ENCODE results near the gene SNX24. TPM values are rescaled to one million over a fixed set of nuclear protein-coding genes. Genes with fewer than 3 reads are reported as not detected.

The SNX24 gene
- total RNA-seq, 1 donor from 2014 or later, result 14.0 TPM

DNA sequence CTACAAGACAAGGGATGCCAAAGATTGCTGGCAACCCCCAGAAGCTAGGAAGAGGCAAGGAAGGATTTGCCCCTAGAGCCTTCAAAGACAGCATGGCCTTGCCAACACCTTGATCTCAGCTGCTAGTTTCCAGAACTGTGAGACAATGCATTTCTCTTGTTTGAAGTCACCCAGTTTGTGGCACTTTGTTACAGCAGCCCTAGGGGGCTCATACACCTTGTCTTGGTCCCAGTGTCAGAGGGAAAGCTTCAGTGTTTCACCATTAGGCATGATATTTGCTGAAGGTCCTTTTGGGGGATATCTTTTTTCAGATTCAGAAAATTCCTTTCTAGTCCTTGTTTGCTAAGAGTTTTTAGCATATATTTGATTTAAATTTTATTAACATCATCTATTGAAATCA lies 194.3 kb downstream of the SNX24 start:
- DNase-seq (ENCODE audit: missing footprints) (no peak), ATAC-seq (no peak)
- intact Hi-C loops (cut with DNase I), result loop anchor here (5.0 kb wide), 1 partner anchor 262 kb away; the partner anchor contains the start of gene SNX2

DNA sequence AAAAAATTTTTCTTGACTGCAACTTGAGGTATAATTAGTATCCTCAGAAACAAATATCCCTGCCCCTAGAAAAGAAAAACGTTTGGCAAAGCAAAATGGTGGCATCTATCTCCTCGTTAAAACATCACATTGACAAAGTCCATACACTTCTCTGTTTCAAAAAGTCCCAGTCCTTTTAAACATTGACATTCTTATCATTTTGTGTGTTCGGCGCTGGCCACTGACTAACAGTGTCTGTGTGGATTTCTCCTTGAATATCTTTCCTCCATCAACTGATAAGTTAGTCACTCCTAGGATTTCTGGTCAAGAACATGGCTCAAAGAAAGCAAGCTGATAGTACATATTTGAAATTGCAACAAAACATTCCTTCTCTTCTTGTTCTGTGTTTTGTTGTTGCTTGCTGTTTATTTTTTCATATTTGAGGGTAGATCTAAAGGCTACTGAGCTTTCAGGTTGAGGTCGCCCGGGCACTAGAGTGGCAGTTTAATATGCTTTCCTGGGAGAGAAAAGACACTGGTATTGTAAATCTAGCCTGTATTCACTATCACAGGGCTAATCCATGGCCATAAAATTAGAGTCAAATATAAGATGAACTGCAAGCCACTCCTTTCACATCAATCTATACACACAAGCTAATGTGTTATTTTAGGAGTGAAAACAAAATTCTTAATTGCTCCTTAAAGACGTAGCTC lies 199.7 kb downstream of the SNX24 start:
- DNase-seq (ENCODE audit: missing footprints) (no peak), ATAC-seq (no peak)
- intact Hi-C loops (cut with DNase I), result no loop called here

DNA sequence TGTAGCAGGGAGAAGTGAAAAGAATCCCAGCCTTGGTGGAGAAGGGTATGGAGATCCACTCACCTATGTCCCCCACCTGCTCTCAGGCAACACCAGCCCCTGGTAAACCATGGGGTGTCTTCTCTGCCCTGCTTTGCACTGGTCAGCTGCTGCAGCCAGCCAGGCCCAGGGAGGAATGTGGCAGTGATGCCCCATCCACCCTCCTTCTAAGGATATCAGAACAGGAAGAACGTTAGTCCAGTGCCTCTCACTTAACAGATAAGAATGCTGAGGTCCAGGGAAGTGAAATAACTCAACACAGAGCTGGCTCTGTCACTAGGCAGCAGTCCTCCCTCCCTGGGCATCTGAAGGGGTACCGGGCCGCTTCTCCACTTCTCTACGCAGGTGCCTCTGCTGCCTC lies 200.8 kb downstream of the SNX24 start:
- intact Hi-C loops (cut with DNase I), result no loop called here
- DNase-seq (ENCODE audit: missing footprints) (no peak), ATAC-seq (no peak)

DNA sequence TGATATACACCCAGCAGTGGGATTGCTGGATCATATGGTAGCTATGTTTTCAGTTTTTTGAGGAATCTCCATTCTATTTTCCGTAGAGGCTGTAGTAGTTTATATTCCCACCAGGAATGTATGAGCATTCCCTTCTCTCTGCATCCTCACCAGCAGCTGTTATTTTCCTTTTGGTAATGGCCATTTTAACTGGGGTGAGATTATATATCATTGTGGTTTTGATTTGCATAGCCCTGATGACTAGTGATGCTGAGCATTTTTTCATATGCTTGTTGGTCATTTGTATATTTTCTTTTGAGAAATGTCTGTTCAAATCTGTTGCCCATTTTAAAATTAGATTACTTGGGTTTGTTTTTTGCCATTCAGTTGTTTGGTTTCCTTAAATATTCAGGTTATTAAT lies 202.3 kb downstream of the SNX24 start:
- DNase-seq (ENCODE audit: missing footprints) (no peak), ATAC-seq (no peak)
- intact Hi-C loops (cut with DNase I), result no loop called here

DNA sequence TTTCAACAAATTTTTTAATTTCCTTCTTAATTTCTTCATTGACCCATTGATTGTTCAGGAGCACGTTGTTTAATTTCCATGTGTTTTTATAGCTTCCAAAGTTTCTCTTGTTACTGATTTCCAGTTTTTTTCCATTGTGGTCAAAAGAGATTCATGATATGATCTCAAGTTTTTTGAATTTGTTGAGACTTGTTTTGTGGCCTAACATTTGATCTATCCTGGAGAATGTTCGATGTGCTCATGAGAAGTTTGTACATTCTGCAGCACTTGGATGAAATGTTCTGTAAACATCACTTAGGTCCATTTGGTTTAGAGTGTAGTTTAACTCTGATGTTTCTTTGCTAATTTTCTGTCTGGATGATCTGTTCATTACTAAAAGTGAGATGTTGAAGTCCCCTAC lies 205.8 kb downstream of the SNX24 start:
- ATAC-seq (no peak), DNase-seq (ENCODE audit: missing footprints) (no peak)
- intact Hi-C loops (cut with DNase I), result no loop called here

Other genes with a start within 250 kb of the SNX24 start
- gene SNX2, start 70.5 kb upstream of the SNX24 start, total RNA-seq, result 41.4 TPM
- gene PPIC, start 191.1 kb downstream of the SNX24 start, total RNA-seq, result 46.0 TPM
- gene PRDM6, start 243.6 kb downstream of the SNX24 start, total RNA-seq, result 0.81 TPM

All from Right ventricle myocardium inferior (tissue), 1 donor.